OCI-LY3 (cell line): ENCODE measurements around the gene TMEM253.
A peak's percentile ranks its signal among the peaks of the same experiment; 100 is the strongest.

Source experiments
- H2AFZ ChIP-seq: fragments of 200-600, 300-600 bp; shearing (Covaris generic); 2 replicates; pipeline ENCODE4 v1.6.0; 2014; ENCODE audit warnings: antibody characterized with exemption, low read depth, low read length
- H3K27ac ChIP-seq: fragments of 200-600, 300-600 bp; sonication (generic); 2 replicates; pipeline ENCODE4 v1.5.1; 2014; ENCODE audit warnings: mild to moderate bottlenecking, low read length, moderate library complexity, mixed read lengths
- H3K27me3 ChIP-seq: fragments of 200-600, 300-600 bp; sonication (generic); 2 replicates; pipeline ENCODE4 v1.6.1; 2014; ENCODE audit warnings: low read depth, low read length, mixed read lengths
- H3K36me3 ChIP-seq: fragments of 200-600, 300-600 bp; sonication (generic); replicated peaks from 2 replicates; pipeline ENCODE3; 2014; ENCODE audit warnings: low read depth, low read length, mixed read lengths
- H3K4me1 ChIP-seq: fragments of 300-600, 200-600 bp; sonication (generic); 2 replicates; pipeline ENCODE4 v1.6.1; 2014; ENCODE audit warnings: low read length, mixed read lengths
- H3K4me2 ChIP-seq: fragments of 200-600, 300-600 bp; sonication (generic); 2 replicates; pipeline ENCODE4 v1.6.1; 2014; ENCODE audit warnings: low read length, mixed read lengths
- H3K4me3 ChIP-seq: fragments of 300-600, 200-600 bp; sonication (generic); 2 replicates; pipeline ENCODE4 v1.5.1; 2014; ENCODE audit warnings: antibody characterized with exemption, mild to moderate bottlenecking, low read length, moderate library complexity
- H3K79me2 ChIP-seq: fragments of 300-600, 200-600 bp; shearing (Covaris generic); 2 replicates; pipeline ENCODE4 v1.6.1; 2014; ENCODE audit warnings: mild to moderate bottlenecking, low read length, mixed read lengths
- H3K9ac ChIP-seq: fragments of 300-600, 200-600 bp; shearing (Covaris generic); 2 replicates; pipeline ENCODE4 v1.6.0; 2014; ENCODE audit warnings: mild to moderate bottlenecking, low read length, moderate library complexity
- H3K9me3 ChIP-seq: fragments of 200-600, 300-600 bp; shearing (Covaris generic); 2 replicates; pipeline ENCODE4 v1.6.1; 2014; ENCODE audit warnings: low read length, mixed read lengths; ENCODE audit not compliant: insufficient read depth
- H4K20me1 ChIP-seq: fragments of 200-600, 300-600 bp; sonication (generic); 2 replicates; pipeline ENCODE4 v1.6.1; 2016; ENCODE audit warnings: low read length, mixed read lengths; ENCODE audit not compliant: insufficient read depth
- CTCF ChIP-seq: fragments of 200-600, 300-600 bp; sonication (generic); IDR thresholded peaks from 2 replicates; pipeline ENCODE4 v1.5.1; 2014; ENCODE audit warnings: antibody characterized with exemption, low read length, low read depth
- EZH2phosphoT487 ChIP-seq: fragments of 200-600 bp; shearing (Covaris generic); IDR thresholded peaks from 2 replicates; pipeline ENCODE4 v1.6.1; 2018; ENCODE audit warnings: antibody characterized with exemption, mixed run types, low read depth

Gene TMEM253

GRCh38 chr14:21133901-21134300 is 33.0 kb downstream of the TMEM253 start:
- Histone ChIP-seq H3K4me1 (no peaks in the 10 kb centered on the region), H3K4me3 (no peak overlapping the region), H3K4me2 (no peak overlapping the region), H3K27ac (no peak overlapping the region), H4K20me1 (no peaks in the 10 kb centered on the region), H3K9me3 (no peaks in the 10 kb centered on the region), H2AFZ (no peak overlapping the region), H3K79me2 (no peaks in the 10 kb centered on the region), H3K36me3 (no peaks in the 10 kb centered on the region), H3K27me3 (no peaks in the 10 kb centered on the region), H3K9ac (no peak overlapping the region)
- TF ChIP-seq CTCF (no peak), EZH2phosphoT487 (no peak)

- Histone ChIP-seq H3K4me2 (no peak overlapping the region), H3K27me3 (no peaks in the 10 kb centered on the region), H3K4me1 (no peaks in the 10 kb centered on the region), H3K79me2 (no peaks in the 10 kb centered on the region), H2AFZ (0 out of 2 replicates have a peak overlapping the region, but pooled peaks have one; percentile 41), H3K9me3 (no peaks in the 10 kb centered on the region), H3K4me3 (no peak overlapping the region), H3K27ac (no peak overlapping the region), H4K20me1 (no peaks in the 10 kb centered on the region), H3K9ac (no peak overlapping the region), H3K36me3 (no peaks in the 10 kb centered on the region)
- TF ChIP-seq CTCF (peak; percentile 74), EZH2phosphoT487 (no peak)
Measured at GRCh38 chr14:21136024-21136423, 35.2 kb downstream of the TMEM253 start.

GRCh38 chr14:21142357-21142756 is 41.5 kb downstream of the TMEM253 start:
- H3K9me3 ChIP-seq: no peaks in the 10 kb centered on the region; the same call in 1 of the 2 replicates
- H3K36me3 ChIP-seq: no peaks in the 10 kb centered on the region
- TF ChIP-seq CTCF (no peak), EZH2phosphoT487 (no peak)
- no peak overlapping the region for H3K27ac ChIP-seq
- no peak overlapping the region for H3K4me2 ChIP-seq
- H3K4me3 ChIP-seq: no peak overlapping the region
- H2AFZ ChIP-seq: no peak overlapping the region
- no peaks in the 10 kb centered on the region for H3K79me2 ChIP-seq
- no peaks in the 10 kb centered on the region for H3K4me1 ChIP-seq
- no peaks in the 10 kb centered on the region for H3K27me3 ChIP-seq
- H3K9ac ChIP-seq: no peak overlapping the region
- no peaks in the 10 kb centered on the region for H4K20me1 ChIP-seq

- H3K79me2 ChIP-seq: no peaks in the 10 kb centered on the region
- no peak overlapping the region for H3K4me2 ChIP-seq
- no peak overlapping the region for H2AFZ ChIP-seq
- no peaks in the 10 kb centered on the region; the same call in 1 of the 2 replicates for H3K9me3 ChIP-seq
- H3K4me3 ChIP-seq: no peak overlapping the region
- no peaks in the 10 kb centered on the region; the same call in 1 of the 2 replicates for H3K27me3 ChIP-seq
- TF ChIP-seq CTCF (no peak), EZH2phosphoT487 (no peak)
- H3K36me3 ChIP-seq: no peaks in the 10 kb centered on the region
- no peaks in the 10 kb centered on the region for H4K20me1 ChIP-seq
- no peak overlapping the region for H3K9ac ChIP-seq
- H3K4me1 ChIP-seq: no peaks in the 10 kb centered on the region
- H3K27ac ChIP-seq: no peak overlapping the region
Measured at GRCh38 chr14:21145437-21145836, 44.6 kb downstream of the TMEM253 start.
